ENCODE results near the gene SCMH1.

Gene SCMH1

GRCh38 chr1:41241749-41242341, at the start of gene SCMH1:
Gene SCMH1, minus strand, starts transcription at chr1:41242306. Its CDS starts 56,173 bp downstream, at chr1:41186133.
- Mint-ChIP-seq H3K9me3 (no peaks in the 10 kb centered on the region), H3K4me1 (peaks cover 23% of the 10 kb centered on the region), H3K4me3 (peak within 1 kb of the TSS; percentile 92), H3K27me3 (no peaks in the 10 kb centered on the region), H3K27ac (peak within 1 kb of the TSS; percentile 85), H3K36me3 (peaks cover 3% of the 10 kb centered on the region)

GRCh38 chr1:41291195-41291594, 49.1 kb upstream of the SCMH1 start:
- no peaks in the 10 kb centered on the region for H3K9me3 Mint-ChIP-seq
- H3K4me1 Mint-ChIP-seq, result no peaks in the 10 kb centered on the region
- no peaks in the 10 kb centered on the region for H3K36me3 Mint-ChIP-seq
- H3K27me3 Mint-ChIP-seq, result peaks cover 18% of the 10 kb centered on the region
- H3K27ac Mint-ChIP-seq, result no peak overlapping the region
- no peak overlapping the region for H3K4me3 Mint-ChIP-seq

GRCh38 chr1:41289196-41289595, 47.1 kb upstream of the SCMH1 start:
- no peaks in the 10 kb centered on the region for H3K4me1 Mint-ChIP-seq
- H3K4me3 Mint-ChIP-seq, result no peak overlapping the region
- no peaks in the 10 kb centered on the region for H3K9me3 Mint-ChIP-seq
- no peaks in the 10 kb centered on the region for H3K36me3 Mint-ChIP-seq
- no peak overlapping the region for H3K27ac Mint-ChIP-seq
- peaks cover 18% of the 10 kb centered on the region for H3K27me3 Mint-ChIP-seq

- Mint-ChIP-seq H3K4me1 (no peaks in the 10 kb centered on the region), H3K4me3 (no peak overlapping the region), H3K27ac (no peak overlapping the region), H3K9me3 (no peaks in the 10 kb centered on the region), H3K36me3 (no peaks in the 10 kb centered on the region), H3K27me3 (peaks cover 23% of the 10 kb centered on the region)
Observed at GRCh38 chr1:41286992-41287391, 44.9 kb upstream of the SCMH1 start.

DNA sequence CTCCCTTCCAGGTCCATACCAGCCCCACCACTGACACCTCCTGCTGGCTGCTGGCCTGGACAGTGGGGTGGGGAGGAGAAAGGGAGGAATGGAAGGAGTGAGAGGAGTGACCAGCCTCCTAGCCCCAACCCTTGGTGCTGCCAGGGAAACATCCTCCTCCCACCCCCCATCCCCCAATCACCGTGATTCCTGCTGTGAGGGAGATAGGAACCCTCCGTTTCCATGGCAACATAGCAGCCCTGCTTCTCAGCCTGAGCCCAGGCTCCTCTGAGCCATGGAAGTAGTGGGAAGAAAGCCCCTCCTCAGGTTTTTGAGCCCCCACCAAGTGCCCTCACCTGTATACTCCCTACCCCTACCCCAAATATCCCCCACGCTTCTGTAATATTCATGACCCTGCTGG, 44.4 kb upstream of the SCMH1 start:
- Mint-ChIP-seq H3K4me3 (no peak overlapping the region), H3K27me3 (peaks cover 23% of the 10 kb centered on the region), H3K9me3 (no peaks in the 10 kb centered on the region), H3K36me3 (no peaks in the 10 kb centered on the region), H3K27ac (no peak overlapping the region), H3K4me1 (no peaks in the 10 kb centered on the region)

GRCh38 chr1:41285818-41286217, 43.7 kb upstream of the SCMH1 start:
- no peak overlapping the region for H3K27ac Mint-ChIP-seq
- H3K9me3 Mint-ChIP-seq, result no peaks in the 10 kb centered on the region
- no peaks in the 10 kb centered on the region for H3K36me3 Mint-ChIP-seq
- no peak overlapping the region for H3K4me3 Mint-ChIP-seq
- no peaks in the 10 kb centered on the region for H3K4me1 Mint-ChIP-seq
- H3K27me3 Mint-ChIP-seq, result peaks cover 26% of the 10 kb centered on the region

DNA sequence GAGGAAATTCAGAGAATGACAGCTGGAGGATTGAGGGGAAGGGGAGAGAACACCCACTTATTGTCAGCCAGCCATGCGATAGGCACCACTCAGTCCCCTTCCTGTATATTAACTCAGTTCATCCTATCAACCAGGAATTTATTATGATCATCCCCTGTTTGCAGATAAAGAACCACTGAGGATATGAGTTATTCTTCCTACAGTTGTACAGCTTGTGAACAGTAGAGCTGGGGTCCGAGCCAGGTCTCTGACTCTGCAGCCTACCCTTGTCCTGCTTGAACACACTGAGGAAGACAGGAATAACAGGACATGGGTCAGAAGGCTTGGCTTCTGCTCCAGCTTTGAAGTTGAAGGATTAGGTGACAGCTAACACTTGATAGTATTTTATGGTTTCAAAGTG, 42.0 kb upstream of the SCMH1 start:
- Mint-ChIP-seq H3K9me3 (no peaks in the 10 kb centered on the region), H3K27ac (no peak overlapping the region), H3K4me1 (no peaks in the 10 kb centered on the region), H3K27me3 (peaks cover 18% of the 10 kb centered on the region), H3K36me3 (no peaks in the 10 kb centered on the region), H3K4me3 (no peak overlapping the region)

DNA sequence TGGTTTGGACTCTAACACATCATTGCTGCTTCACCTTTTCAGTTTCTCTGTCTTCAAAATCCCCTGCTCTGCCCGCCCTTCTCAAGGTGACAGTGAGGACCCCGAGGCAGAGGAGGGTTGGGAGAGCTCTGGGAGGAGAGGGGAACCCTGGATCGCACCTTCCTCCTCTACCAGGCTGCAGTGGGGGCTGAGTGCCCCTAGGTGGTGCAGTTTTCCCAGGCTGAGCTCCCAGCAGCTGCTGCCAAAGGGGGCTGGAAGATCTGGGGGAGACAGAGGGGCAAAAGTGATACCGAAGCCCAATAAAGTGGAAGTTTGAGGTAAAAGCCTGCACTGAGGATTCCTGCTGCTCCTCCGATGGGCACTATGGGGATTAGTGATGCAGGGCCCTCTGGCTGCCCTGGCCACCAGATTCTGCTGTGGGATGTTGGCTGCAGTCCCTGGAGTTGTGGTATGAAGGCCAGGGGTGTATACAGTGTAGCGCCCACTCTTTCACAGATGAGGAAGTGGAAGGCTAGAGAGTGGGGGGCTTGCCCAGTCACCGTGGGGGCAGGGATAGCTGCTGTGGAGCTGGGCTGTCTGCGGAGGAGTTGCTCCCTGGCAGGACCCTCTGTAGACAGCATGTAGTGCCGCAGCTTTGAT, 40.7 kb upstream of the SCMH1 start:
- no peaks in the 10 kb centered on the region for H3K36me3 Mint-ChIP-seq
- H3K27ac Mint-ChIP-seq, result no peak overlapping the region
- peaks cover 20% of the 10 kb centered on the region for H3K27me3 Mint-ChIP-seq
- H3K9me3 Mint-ChIP-seq, result no peaks in the 10 kb centered on the region
- H3K4me1 Mint-ChIP-seq, result no peaks in the 10 kb centered on the region
- H3K4me3 Mint-ChIP-seq, result no peak overlapping the region

GRCh38 chr1:41281334-41281733, 39.2 kb upstream of the SCMH1 start:
- no peaks in the 10 kb centered on the region for H3K4me1 Mint-ChIP-seq
- no peak overlapping the region for H3K27ac Mint-ChIP-seq
- H3K9me3 Mint-ChIP-seq, result no peaks in the 10 kb centered on the region
- no peak overlapping the region for H3K4me3 Mint-ChIP-seq
- H3K36me3 Mint-ChIP-seq, result no peaks in the 10 kb centered on the region
- peaks cover 13% of the 10 kb centered on the region for H3K27me3 Mint-ChIP-seq

DNA sequence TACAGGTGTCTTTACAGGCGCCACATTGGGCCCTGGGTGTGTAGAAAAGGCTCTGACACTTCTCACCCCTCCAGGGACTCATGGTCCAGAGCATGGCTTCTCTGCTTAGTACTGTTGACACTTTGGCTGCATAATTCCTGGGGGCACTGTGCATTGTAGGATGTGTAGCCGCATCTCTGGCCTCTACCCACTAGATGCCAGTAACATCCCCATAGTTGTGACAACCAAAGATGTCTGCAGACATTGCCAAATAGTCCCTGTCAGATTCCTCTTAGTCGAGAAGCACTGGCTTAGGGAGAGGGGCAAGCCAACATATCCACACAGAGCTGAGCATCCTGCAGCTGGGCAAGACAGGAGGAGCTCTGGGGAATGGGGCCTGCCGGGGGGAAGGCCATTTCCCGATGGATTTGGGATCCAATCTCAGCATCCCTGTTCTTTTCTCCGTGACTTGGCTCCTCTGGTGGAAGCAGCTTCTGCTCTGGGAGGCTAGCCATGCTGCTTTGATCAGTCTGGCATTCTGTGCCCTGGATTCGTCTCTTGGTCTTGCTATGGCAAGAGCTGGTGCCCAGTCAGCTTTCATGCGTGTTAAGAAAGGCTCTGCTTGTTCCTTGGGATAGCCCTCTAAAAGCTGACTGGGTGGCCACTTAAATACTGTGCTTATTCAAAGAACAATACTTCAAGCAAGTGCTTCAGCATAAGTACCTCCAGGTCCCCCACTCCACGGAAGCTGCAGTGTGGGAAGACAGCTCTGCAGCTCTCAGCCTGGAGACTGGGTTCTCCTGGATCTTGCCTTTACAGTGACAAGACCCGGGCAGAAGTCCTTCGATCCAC, 38.3 kb upstream of the SCMH1 start:
- H3K27me3 Mint-ChIP-seq, result peaks cover 13% of the 10 kb centered on the region
- H3K4me3 Mint-ChIP-seq, result no peak overlapping the region
- H3K36me3 Mint-ChIP-seq, result no peaks in the 10 kb centered on the region
- H3K9me3 Mint-ChIP-seq, result no peaks in the 10 kb centered on the region
- H3K4me1 Mint-ChIP-seq, result no peaks in the 10 kb centered on the region
- H3K27ac Mint-ChIP-seq, result no peak overlapping the region

- Mint-ChIP-seq H3K27ac (no peak overlapping the region), H3K27me3 (peaks cover 13% of the 10 kb centered on the region), H3K4me3 (no peak overlapping the region), H3K9me3 (no peaks in the 10 kb centered on the region), H3K4me1 (no peaks in the 10 kb centered on the region), H3K36me3 (no peaks in the 10 kb centered on the region)
Observed at GRCh38 chr1:41278076-41278475, 36.0 kb upstream of the SCMH1 start.

GRCh38 chr1:41277371-41277975, 35.4 kb upstream of the SCMH1 start:
- Mint-ChIP-seq H3K9me3 (no peaks in the 10 kb centered on the region), H3K4me3 (no peak overlapping the region), H3K27ac (no peak overlapping the region), H3K36me3 (no peaks in the 10 kb centered on the region), H3K4me1 (no peaks in the 10 kb centered on the region), H3K27me3 (peaks cover 9% of the 10 kb centered on the region)

- H3K9me3 Mint-ChIP-seq, result no peaks in the 10 kb centered on the region
- no peak overlapping the region for H3K27ac Mint-ChIP-seq
- peaks cover 6% of the 10 kb centered on the region for H3K27me3 Mint-ChIP-seq
- no peaks in the 10 kb centered on the region for H3K4me1 Mint-ChIP-seq
- no peaks in the 10 kb centered on the region for H3K36me3 Mint-ChIP-seq
- H3K4me3 Mint-ChIP-seq, result no peak overlapping the region
Observed at GRCh38 chr1:41275831-41276230, 33.7 kb upstream of the SCMH1 start.

DNA sequence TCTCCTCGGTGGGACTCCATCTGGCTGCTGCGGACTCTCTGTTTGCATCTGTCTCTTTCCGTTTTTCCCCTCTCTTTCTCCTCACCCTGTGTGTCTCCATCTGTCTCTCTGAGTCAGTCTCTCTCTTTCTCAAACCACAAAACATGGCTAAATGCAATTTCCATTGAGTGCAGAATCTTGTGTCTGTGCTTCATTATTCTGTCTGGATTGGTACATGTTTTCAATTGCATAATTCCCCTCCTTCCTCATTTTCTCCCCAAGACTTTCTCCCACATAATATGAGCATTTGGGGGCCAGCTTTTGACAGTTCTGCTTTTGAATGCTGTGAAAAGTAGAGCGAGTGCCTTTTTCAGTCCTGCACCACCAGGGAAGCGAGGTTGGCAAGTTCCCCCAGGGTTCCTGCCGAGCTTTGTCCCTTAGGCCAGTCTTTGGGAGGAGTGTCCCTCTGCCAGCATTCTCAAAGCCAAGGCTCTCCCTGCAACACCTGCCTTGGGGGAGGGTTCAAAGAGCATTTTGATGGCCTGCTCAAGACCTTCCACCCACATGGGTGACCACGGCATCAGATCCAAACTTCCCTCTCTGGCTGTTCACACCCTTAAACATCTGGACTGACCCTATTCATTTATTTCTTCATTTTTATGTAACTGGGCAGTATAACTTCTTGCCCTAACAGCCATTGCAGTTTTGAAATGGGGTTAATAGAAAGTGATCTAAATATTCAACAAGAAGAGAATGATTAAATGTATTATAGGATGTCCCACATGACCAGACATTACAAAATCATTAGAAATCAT, 32.8 kb upstream of the SCMH1 start:
- H3K9me3 Mint-ChIP-seq, result no peaks in the 10 kb centered on the region
- H3K4me1 Mint-ChIP-seq, result no peaks in the 10 kb centered on the region
- H3K27ac Mint-ChIP-seq, result no peak overlapping the region
- H3K4me3 Mint-ChIP-seq, result no peak overlapping the region
- H3K27me3 Mint-ChIP-seq, result peaks cover 6% of the 10 kb centered on the region
- no peaks in the 10 kb centered on the region for H3K36me3 Mint-ChIP-seq

DNA sequence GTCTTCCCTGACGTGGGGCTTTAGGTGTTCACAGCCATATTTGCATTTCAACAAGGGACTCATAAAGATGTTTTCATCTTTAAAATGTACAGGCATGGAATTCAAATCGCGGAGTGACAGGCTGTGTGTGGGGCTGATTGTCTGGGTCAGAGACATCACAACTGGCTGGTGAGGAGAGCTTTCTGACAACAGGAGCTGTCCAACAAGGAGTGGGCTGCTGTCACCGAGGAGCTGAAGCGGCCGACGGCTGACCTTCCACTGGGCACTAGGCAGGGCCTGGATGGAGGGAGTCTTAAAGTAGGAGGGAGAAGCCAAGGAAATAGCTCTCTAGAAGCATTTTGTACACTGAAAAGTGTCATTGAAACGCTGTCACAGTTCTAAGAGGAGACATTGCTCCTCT, 30.5 kb upstream of the SCMH1 start:
- no peaks in the 10 kb centered on the region for H3K4me1 Mint-ChIP-seq
- no peaks in the 10 kb centered on the region for H3K27me3 Mint-ChIP-seq
- no peak overlapping the region for H3K4me3 Mint-ChIP-seq
- no peak overlapping the region for H3K27ac Mint-ChIP-seq
- H3K36me3 Mint-ChIP-seq, result no peaks in the 10 kb centered on the region
- H3K9me3 Mint-ChIP-seq, result no peaks in the 10 kb centered on the region

All from activated naive CD4-positive, alpha-beta T cell treated with anti-CD3 and anti-CD28 coated beads, Interleukin-2, amount 50 U/mL, for 24 hours (primary cell).